HepG2 (cell line): ENCODE measurements around the gene ANO10. TPM values are rescaled to one million over a fixed set of nuclear protein-coding genes. Genes with fewer than 3 reads are reported as not detected.

ENCODE experiments used
- ATAC-seq: fragments of 200-7000 bp; cut with Tn5 transposase; 3 replicates; pipeline ENCODE4 v1.9.1; 2020; ENCODE audit warnings: mild to moderate bottlenecking, moderate library complexity
- BruUV-seq: library from RNA; stranded (reverse); fragments of 400-500 nt; replicated peaks from 2 replicates; lab custom pipeline; 2021; lab: Mats Ljungman, UMichigan
- CTCF ChIA-PET: fragments of 300-600 bp; formaldehyde crosslinking; extraction: SDS; loops from one replicate; lab custom pipeline; 2021; ENCODE audit warnings: low total read pairs, inconsistent platforms, low intra/inter-chr PET ratio; lab: Yijun Ruan, JAX
- POLR2A ChIA-PET: fragments of 350-600 bp; sonication (Branson Sonifier 250); formaldehyde crosslinking; loops from one replicate; lab custom pipeline; 2020; ENCODE audit warnings: antibody characterized with exemption, inconsistent platforms; lab: Yijun Ruan, JAX
- DNase-seq: peaks from one replicate; pipeline ENCODE4 v3.0.0-alpha.2; 2015; ENCODE audit warnings: low spot score
- FAIRE-seq: peaks from 3 replicates; lab custom pipeline; 2011; peaks lifted over from hg19 to GRCh38; lab: Jason Lieb, UNC
- H2AFZ ChIP-seq: one replicate; pipeline ENCODE4 v1.6.1; 2011; ENCODE audit warnings: low read length, inconsistent platforms
- H3K27ac ChIP-seq: fragments of 300-600 bp; 3 replicates; pipeline ENCODE4 v1.8.0; 2011; ENCODE audit warnings: mixed run types, mild to moderate bottlenecking, mixed read lengths, low read length, inconsistent platforms; ENCODE audit not compliant: insufficient read depth; ENCODE audit errors: extremely low read length
- H3K27me3 ChIP-seq, 2 experiments: fragments of 200-600 bp in 1 of 2; 2 replicates in 1 of 2; 3 replicates in 1 of 2; pipeline versions ENCODE4 v1.6.0 to v1.8.0; 2011; ENCODE audit warnings: low read length in 2 of 2, mild to moderate bottlenecking in 2 of 2, moderate library complexity in 2 of 2, inconsistent platforms in 1 of 2; ENCODE audit not compliant: insufficient read depth in 2 of 2, control insufficient read depth in 1 of 2
- H3K36me3 ChIP-seq, 2 experiments: fragments of 200-600 bp in 1 of 2; replicated peaks in 1 of 2; 2 replicates in 1 of 2; 3 replicates in 1 of 2; pipeline versions ENCODE4 v1.5.1 to v1.8.0; 2011; ENCODE audit warnings: low read length in 2 of 2, inconsistent platforms in 1 of 2; ENCODE audit not compliant: insufficient read depth in 2 of 2, control insufficient read depth in 1 of 2
- H3K4me1 ChIP-seq: 2 replicates; pipeline ENCODE4 v1.5.1; 2012; ENCODE audit warnings: low read length, inconsistent platforms; ENCODE audit not compliant: insufficient read depth
- H3K4me2 ChIP-seq: 2 replicates; pipeline ENCODE4 v1.6.0; 2011; ENCODE audit warnings: low read depth, low read length, inconsistent platforms
- H3K4me3 ChIP-seq, 3 experiments: fragments of 200-600 bp in 1 of 3; sonication (generic), shearing (Covaris generic) in 1 of 3; replicated peaks in 1 of 3; 2 replicates each; pipeline ENCODE4 v1.5.1; 2011 to 2016; ENCODE audit warnings: low read length in 3 of 3, inconsistent platforms in 2 of 3, low read depth in 2 of 3, mild to moderate bottlenecking in 2 of 3, control low read depth in 1 of 3, mixed read lengths in 1 of 3; ENCODE audit not compliant: insufficient read depth in 1 of 3
- H3K79me2 ChIP-seq: one replicate; pipeline ENCODE4 v1.6.1; 2011; ENCODE audit warnings: low read length, inconsistent platforms; ENCODE audit not compliant: insufficient read depth
- H3K9ac ChIP-seq: 2 replicates; pipeline ENCODE4 v1.6.0; 2011; ENCODE audit warnings: mild to moderate bottlenecking, low read depth, low read length, inconsistent platforms; ENCODE audit not compliant: insufficient read depth
- H3K9me3 ChIP-seq: 2 replicates; pipeline ENCODE4 v1.5.1; 2012; ENCODE audit warnings: mild to moderate bottlenecking, low read length
- H4K20me1 ChIP-seq: 2 replicates; pipeline ENCODE4 v1.6.0; 2011; ENCODE audit warnings: inconsistent platforms, mild to moderate bottlenecking, low read length, moderate library complexity; ENCODE audit not compliant: insufficient read depth
- ARID5B ChIP-seq: IDR thresholded peaks from 2 replicates; pipeline ENCODE4 v1.4.0; 2020; ENCODE audit warnings: mild to moderate bottlenecking, missing genetic modification reagents
- CBX1 ChIP-seq: IDR thresholded peaks from one replicate; pipeline ENCODE4 v1.6.1; 2016; ENCODE audit warnings: antibody characterized with exemption, low read depth
- CEBPG ChIP-seq: IDR thresholded peaks from 2 replicates; pipeline ENCODE4 v1.6.1; 2016
- ZNF33A ChIP-seq: sonication (generic); formaldehyde crosslinking; IDR thresholded peaks from 2 replicates; pipeline ENCODE4 v1.5.1; 2020; ENCODE audit warnings: missing genetic modification reagents, mild to moderate bottlenecking, moderate library complexity, borderline replicate concordance
- ZNF550 ChIP-seq: sonication (generic); formaldehyde crosslinking; IDR thresholded peaks from 2 replicates; pipeline ENCODE4 v1.4.0; 2020; ENCODE audit warnings: mild to moderate bottlenecking, missing genetic modification reagents, borderline replicate concordance
- WGBS: methylation state at CpG from one replicate; pipeline ENCODE4 v1.1.6; 2017; ENCODE audit warnings: low lambda C conversion rate; 5-methylcytosine and 5-hydroxymethylcytosine counted together
- in situ Hi-C: cut with HindIII; loops from 2 replicates; pipeline ENCODE4 v1.10.0; 2017; ENCODE audit warnings: low pct_unique_long_range_greater_than_20kb; ENCODE audit not compliant: extremely low pct_ligation_motif_present
- intact Hi-C: fragments of 100-400 bp; cut with micrococcal nuclease; formaldehyde crosslinking; loops from one replicate; pipeline ENCODE4 v1.10.0; 2022; ENCODE audit not compliant: unreplicated experiment
- polyA plus RNA-seq, 8 experiments: library from polyadenylated mRNA; depleted of rRNA in 3 of 8; stranded (reverse) in 7 of 8; unstranded in 1 of 8; fragments of >200 nt; fragmentation: Illumina TruSeq in 4 of 8; extraction: Trizol in 4 of 8; gene quantifications; 2 replicates each; pipeline versions ENCODE4 v1.2.1 to v1.2.3, GENCODE V29; 2011 to 2016; ENCODE audit warnings: low read depth in 4 of 8, missing spikeins in 1 of 8, mixed read lengths in 1 of 8; ENCODE audit not compliant: insufficient read depth in 1 of 8
- total RNA-seq, 5 experiments: library from RNA; depleted of rRNA; stranded (reverse); fragments of >200 nt; fragmentation: Illumina TruSeq; extraction: Trizol; gene quantifications; 2 replicates each; pipeline ENCODE4 v1.2.3, GENCODE V29; 2016; ENCODE audit warnings: low read depth in 1 of 5

The ANO10 gene
- total and polyA plus RNA-seq, 2 of the 13 experiments (the other 11 are each of a cell fraction or from before 2014, with no cell fraction given): 10.4 to 13.1 TPM

GRCh38 chr3:43319794-43320193, 302.0 kb downstream of the ANO10 start (continued):
- TF ChIP-seq ZNF550 (CRISPR knock-in tag): no peak

- Histone ChIP-seq H3K79me2 (peaks cover 88% of the 10 kb centered on the region), H3K27ac (peak overlapping the region; percentile 18), H3K9ac (no peak overlapping the region), H3K9me3 (no peaks in the 10 kb centered on the region), H3K27me3 (no peaks in the 10 kb centered on the region), H3K4me3 (no peak overlapping the region), H3K4me2 (peak overlapping the region; percentile 24; the same call in 1 of the 2 replicates), H3K4me1 (peaks cover 75% of the 10 kb centered on the region), H4K20me1 (0 out of 2 replicates have a peak, but pooled peaks cover 2% of the 10 kb centered on the region)
- ATAC-seq (no peak), DNase-seq (no peak)
- intact Hi-C loops: no loop called here
- ChIA-PET POLR2A (no interaction called here), CTCF (no interaction called here)
- no TSS peak for BruUV-seq
- in situ Hi-C loops: no loop called here
- no peak for TF ChIP-seq CBX1
- TF ChIP-seq CEBPG: 0 out of 2 replicates have a peak, but pooled peaks have one; percentile 18
- TF ChIP-seq ARID5B: 0 out of 2 replicates have a peak, but pooled peaks have one; percentile 23
- TF ChIP-seq ZNF33A (CRISPR knock-in tag): no peak
- TF ChIP-seq, all 625 proteins: peak for 2
- Histone ChIP-seq H2AFZ (no peak overlapping the region), H3K36me3 (no peaks in the 10 kb centered on the region; a peak in 1 of 5 replicates)
- 91% methylated on average over 6 of the region's 6 CpGs for WGBS
- no peak for FAIRE-seq
Observed at GRCh38 chr3:43319376-43319775, 302.4 kb downstream of the ANO10 start.
